ENCODE results near the gene LILRB4.
A peak's percentile ranks its signal among the peaks of the same experiment; 100 is the strongest.
"Not testable (repeated sequence)": the region's sequence is repeated elsewhere in the genome, so short reads cannot be mapped to it uniquely, and the experiment has no call there.

Gene LILRB4

GRCh38 chr19:54673222-54673621, 10.4 kb downstream of the LILRB4 start:
- no peak for TF ChIP-seq CTCF (IDR thresholded peaks at IDR 0.05; ENCODE audit: extremely low read depth, missing control alignments)
- DNase-seq (ENCODE audit: low spot score), result no peak

- TF ChIP-seq CTCF (IDR thresholded peaks at IDR 0.05; ENCODE audit: extremely low read depth, missing control alignments), result peak; percentile 64
- peak; percentile 38 for DNase-seq (ENCODE audit: low spot score)
Measured at GRCh38 chr19:54674021-54674617, 11.3 kb downstream of the LILRB4 start.

DNA sequence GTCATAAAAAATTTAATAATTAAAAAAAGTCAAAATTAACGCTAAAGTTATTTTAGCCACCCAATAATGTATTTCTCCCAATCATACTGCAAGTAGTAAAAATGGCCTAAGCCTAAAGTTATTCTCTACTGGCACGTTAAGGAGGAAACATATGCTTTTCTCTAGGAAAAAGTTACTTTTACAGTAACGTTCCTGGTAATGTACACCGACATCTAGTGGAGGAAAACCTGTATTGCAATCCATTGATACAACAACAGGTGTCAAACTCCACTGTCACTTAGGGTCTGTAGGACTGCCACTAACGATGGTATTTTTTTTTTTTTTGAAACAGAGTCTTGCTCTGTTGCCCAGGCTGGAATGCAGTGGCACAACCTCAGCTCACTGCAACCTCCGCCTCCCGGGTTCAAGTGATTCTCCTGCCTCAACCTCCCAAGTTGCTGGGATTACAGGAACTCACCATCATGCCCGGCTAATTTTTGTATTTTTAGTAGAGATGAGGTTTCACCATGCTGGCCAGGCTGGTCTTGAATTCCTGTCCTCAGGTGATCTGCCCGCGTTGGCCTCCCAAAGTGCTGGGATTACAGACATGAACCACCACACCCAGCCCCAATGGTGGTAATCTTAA, 13.5 kb downstream of the LILRB4 start:
- peak; percentile 63 for DNase-seq (ENCODE audit: low spot score)
- peak; percentile 49 for TF ChIP-seq CTCF (IDR thresholded peaks at IDR 0.05; ENCODE audit: extremely low read depth, missing control alignments)

DNA sequence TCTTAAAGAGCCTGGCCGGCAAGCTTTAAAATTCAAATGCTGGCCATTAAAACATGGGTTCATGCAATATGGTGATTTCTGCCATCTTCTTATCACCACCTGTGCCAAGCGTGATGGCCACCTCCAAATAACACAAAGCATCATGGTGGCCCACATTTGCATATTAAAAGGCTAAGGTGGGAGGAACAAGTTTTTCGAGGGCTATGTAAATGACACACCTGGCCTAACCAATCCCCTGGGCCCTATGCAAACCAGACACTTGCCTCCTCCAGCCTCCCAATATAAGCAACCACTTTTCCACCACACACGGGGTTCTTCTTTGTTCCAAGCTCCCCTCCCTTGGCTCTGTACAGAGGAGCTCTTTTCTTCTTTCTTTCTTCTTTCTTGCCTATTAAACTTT, 14.4 kb downstream of the LILRB4 start:
- DNase-seq (ENCODE audit: low spot score), result no peak
- no peak for TF ChIP-seq CTCF (IDR thresholded peaks at IDR 0.05; ENCODE audit: extremely low read depth, missing control alignments)

DNA sequence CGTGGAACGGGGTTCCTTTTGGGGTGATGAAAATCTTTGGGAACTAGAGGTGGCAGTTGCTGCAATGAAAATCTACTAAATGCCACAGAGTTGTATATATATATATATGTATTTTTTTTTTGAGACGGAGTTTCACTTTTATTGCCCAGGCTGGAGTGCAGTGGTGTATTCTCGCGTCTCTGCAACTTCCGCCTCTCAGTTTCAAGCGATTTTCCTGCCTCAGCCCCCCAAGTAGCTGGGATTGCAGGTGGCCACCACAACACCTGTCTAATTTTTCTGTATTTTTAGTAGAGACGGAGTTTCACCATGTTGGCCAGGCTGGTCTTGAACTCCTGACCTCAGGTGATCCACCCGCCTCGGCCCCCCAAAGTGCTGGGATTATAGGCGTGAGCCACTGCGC, 18.8 kb downstream of the LILRB4 start:
- not testable (repeated sequence) for DNase-seq (ENCODE audit: low spot score)

DNA sequence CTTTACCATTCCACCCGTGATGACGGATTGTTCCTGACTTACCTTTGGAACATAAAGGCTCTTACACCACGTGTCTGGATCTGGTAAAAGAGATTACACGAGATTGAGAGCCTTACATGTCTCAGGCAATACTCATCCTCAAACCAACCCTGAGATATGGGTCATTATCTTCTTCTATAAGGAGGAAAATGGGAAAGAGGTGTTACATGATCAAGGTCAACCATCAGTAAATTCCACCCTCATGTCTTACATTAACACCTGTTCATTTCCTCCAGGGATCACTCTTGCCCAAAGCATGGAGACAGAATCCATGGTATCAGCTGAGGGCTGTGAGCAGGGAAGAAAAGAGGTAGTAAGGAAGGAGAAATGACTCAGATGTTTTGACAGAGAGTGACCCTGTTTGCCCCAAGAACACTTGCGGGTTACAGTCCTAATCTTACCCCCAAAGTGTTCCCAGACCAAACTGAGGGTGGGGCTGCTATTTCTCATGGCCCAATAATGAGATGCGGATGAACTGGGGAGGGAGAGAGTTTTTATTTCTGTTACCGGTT, 19.6 kb downstream of the LILRB4 start:
- no peak for TF ChIP-seq CTCF (IDR thresholded peaks at IDR 0.05; ENCODE audit: extremely low read depth, missing control alignments)
- no peak for DNase-seq (ENCODE audit: low spot score)

DNA sequence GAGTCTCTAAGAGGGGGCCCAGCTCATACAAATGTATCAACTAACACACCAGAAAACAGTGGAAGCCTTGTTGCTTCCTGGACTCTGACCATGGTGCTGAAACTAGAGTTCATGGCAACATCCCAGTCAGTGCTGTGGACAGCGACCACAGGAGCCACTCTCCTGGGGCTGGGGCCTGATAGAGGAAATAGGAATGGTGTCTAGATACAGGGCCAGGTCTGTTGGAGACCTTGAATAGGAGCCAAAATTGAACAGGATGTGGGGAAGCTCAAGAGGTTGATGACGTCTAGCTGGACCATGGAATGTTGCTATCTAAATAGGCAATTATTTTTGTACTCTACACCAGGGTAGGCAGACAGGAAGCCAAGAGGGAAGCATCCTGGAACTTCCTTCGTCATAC, 21.7 kb downstream of the LILRB4 start:
- peak; percentile 46 for DNase-seq (ENCODE audit: low spot score)
- no peak for TF ChIP-seq CTCF (IDR thresholded peaks at IDR 0.05; ENCODE audit: extremely low read depth, missing control alignments)

Measured in GM20000 (cell line).